ENCODE results near the gene ITFG1. TPM values are rescaled to one million over a fixed set of nuclear protein-coding genes. Genes with fewer than 3 reads are reported as not detected.
"Not testable (repeated sequence)": the region's sequence is repeated elsewhere in the genome, so short reads cannot be mapped to it uniquely, and the experiment has no call there.

The ITFG1 gene
- total RNA-seq, 2 donors from 2014 or later: 17.8 to 24.6 TPM

GRCh38 chr16:47197536-47198179 lies 263.2 kb downstream of the ITFG1 start:
- TF ChIP-seq CTCF (IDR thresholded peaks at IDR 0.05): no peak
- TF ChIP-seq POLR2A (IDR thresholded peaks at IDR 0.05): no peak
- H3K9me3 ChIP-seq: no peaks in the 10 kb centered on the region
- H3K27me3 ChIP-seq: no peaks in the 10 kb centered on the region
- ATAC-seq: no peak
- no peaks in the 10 kb centered on the region for H3K36me3 ChIP-seq (replicated peaks in 1 of 2; ENCODE audit: insufficient read depth in 1 of 2, low read depth in 2 of 2)
- H3K27ac ChIP-seq: no peak overlapping the region
- intact Hi-C loops (cut with DNase I): no loop called here
- 84 to 85% methylated on average over 6 of the region's 6 CpGs for WGBS, 2 donors
- no peak overlapping the region for H3K4me3 ChIP-seq
- peak in 2 of 4 donors; percentile 5 to 13 for DNase-seq
- H3K4me1 ChIP-seq: no peaks in the 10 kb centered on the region

- 96 to 98% methylated on average over 5 of the region's 5 CpGs for WGBS, 2 donors
- intact Hi-C loops (cut with DNase I): no loop called here
- TF ChIP-seq POLR2A (IDR thresholded peaks at IDR 0.05) (no peak), CTCF (IDR thresholded peaks at IDR 0.05) (no peak)
- H3K4me1 ChIP-seq: no peaks in the 10 kb centered on the region
- ATAC-seq (no peak), DNase-seq (no peak)
- no peaks in the 10 kb centered on the region for H3K36me3 ChIP-seq (replicated peaks in 1 of 2; ENCODE audit: insufficient read depth in 1 of 2, low read depth in 2 of 2)
- no peak overlapping the region for H3K4me3 ChIP-seq
- no peak overlapping the region for H3K27ac ChIP-seq
- no peaks in the 10 kb centered on the region for H3K9me3 ChIP-seq
- no peaks in the 10 kb centered on the region for H3K27me3 ChIP-seq
These were observed 264.4 kb downstream of the ITFG1 start for GRCh38 chr16:47196457-47196856.

GRCh38 chr16:47182318-47182717 lies 278.5 kb downstream of the ITFG1 start:
- Histone ChIP-seq H3K27ac (no peak overlapping the region), H3K27me3 (no peaks in the 10 kb centered on the region), H3K9me3 (peaks cover 0 to 5% (median 0%) of the 10 kb centered on the region in 3 donors), H3K4me3 (no peak overlapping the region), H3K4me1 (no peaks in the 10 kb centered on the region), H3K36me3 (replicated peaks in 1 of 2; ENCODE audit: insufficient read depth in 1 of 2, low read depth in 2 of 2) (no peaks in the 10 kb centered on the region)
- WGBS, 2 donors: 93 to 95% methylated on average over 3 of the region's 3 CpGs
- intact Hi-C loops (cut with DNase I): no loop called here
- ATAC-seq (no peak), DNase-seq (no peak)
- TF ChIP-seq POLR2A (IDR thresholded peaks at IDR 0.05) (no peak), CTCF (IDR thresholded peaks at IDR 0.05) (no peak)

GRCh38 chr16:47181066-47181465 lies 279.8 kb downstream of the ITFG1 start:
- WGBS, 2 donors: 95 to 100% methylated on average over 1 to 12 of the region's 31 CpGs
- H3K27ac ChIP-seq; H3K36me3 ChIP-seq (replicated peaks in 1 of 2; ENCODE audit: insufficient read depth in 1 of 2, low read depth in 2 of 2); H3K4me1 ChIP-seq; H3K27me3 ChIP-seq; DNase-seq; ATAC-seq; H3K4me3 ChIP-seq; H3K9me3 ChIP-seq; intact Hi-C loops (cut with DNase I): not testable (repeated sequence)

GRCh38 chr16:47180073-47180472 lies 280.8 kb downstream of the ITFG1 start:
- intact Hi-C loops (cut with DNase I): no loop called here
- peaks cover 0 to 5% (median 0%) of the 10 kb centered on the region in 3 donors for H3K9me3 ChIP-seq
- no peaks in the 10 kb centered on the region for H3K4me1 ChIP-seq
- no peak overlapping the region for H3K4me3 ChIP-seq
- no peak for ATAC-seq
- 91% methylated on average over 7 to 8 of the region's 8 CpGs for WGBS, 2 donors
- H3K27me3 ChIP-seq: no peaks in the 10 kb centered on the region
- no peak for DNase-seq
- no peak overlapping the region for H3K27ac ChIP-seq
- H3K36me3 ChIP-seq (replicated peaks in 1 of 2; ENCODE audit: insufficient read depth in 1 of 2, low read depth in 2 of 2): no peaks in the 10 kb centered on the region
- TF ChIP-seq POLR2A (IDR thresholded peaks at IDR 0.05) (no peak), CTCF (IDR thresholded peaks at IDR 0.05) (no peak)

Data from body of pancreas (tissue), 4 donors.